GM12801 (cell line): ENCODE results near the gene SH3RF3.

Experiments used
- TF ChIP-seq, protein P1 (sequence below): IDR thresholded peaks from one replicate; pipeline ENCODE4 v1.5.1; 2011; ENCODE audit warnings: control low read depth; ENCODE audit not compliant: insufficient read length; ENCODE audit errors: extremely low read depth

Gene SH3RF3

DNA sequence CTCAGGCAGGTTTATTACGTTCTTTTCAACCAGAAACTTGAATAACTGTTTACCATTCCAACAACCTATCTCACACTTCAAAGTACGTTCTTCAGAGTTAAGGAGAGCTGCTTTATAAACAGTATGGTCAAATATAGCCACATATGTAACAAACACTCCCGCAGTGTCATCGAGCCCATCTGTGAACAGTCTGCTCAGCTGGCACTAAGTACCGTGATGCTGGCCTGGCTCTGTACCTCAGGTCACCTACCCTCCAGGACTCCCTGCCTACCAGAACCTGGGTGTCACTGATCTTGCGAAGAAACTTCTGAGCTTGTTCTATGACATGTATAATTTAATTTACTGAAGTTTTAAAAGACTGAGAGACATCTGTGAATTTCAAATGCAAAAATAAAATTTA lies 413.4 kb downstream of the SH3RF3 start:
- TF ChIP-seq, protein P1, sequence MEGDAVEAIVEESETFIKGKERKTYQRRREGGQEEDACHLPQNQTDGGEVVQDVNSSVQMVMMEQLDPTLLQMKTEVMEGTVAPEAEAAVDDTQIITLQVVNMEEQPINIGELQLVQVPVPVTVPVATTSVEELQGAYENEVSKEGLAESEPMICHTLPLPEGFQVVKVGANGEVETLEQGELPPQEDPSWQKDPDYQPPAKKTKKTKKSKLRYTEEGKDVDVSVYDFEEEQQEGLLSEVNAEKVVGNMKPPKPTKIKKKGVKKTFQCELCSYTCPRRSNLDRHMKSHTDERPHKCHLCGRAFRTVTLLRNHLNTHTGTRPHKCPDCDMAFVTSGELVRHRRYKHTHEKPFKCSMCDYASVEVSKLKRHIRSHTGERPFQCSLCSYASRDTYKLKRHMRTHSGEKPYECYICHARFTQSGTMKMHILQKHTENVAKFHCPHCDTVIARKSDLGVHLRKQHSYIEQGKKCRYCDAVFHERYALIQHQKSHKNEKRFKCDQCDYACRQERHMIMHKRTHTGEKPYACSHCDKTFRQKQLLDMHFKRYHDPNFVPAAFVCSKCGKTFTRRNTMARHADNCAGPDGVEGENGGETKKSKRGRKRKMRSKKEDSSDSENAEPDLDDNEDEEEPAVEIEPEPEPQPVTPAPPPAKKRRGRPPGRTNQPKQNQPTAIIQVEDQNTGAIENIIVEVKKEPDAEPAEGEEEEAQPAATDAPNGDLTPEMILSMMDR: no peak

DNA sequence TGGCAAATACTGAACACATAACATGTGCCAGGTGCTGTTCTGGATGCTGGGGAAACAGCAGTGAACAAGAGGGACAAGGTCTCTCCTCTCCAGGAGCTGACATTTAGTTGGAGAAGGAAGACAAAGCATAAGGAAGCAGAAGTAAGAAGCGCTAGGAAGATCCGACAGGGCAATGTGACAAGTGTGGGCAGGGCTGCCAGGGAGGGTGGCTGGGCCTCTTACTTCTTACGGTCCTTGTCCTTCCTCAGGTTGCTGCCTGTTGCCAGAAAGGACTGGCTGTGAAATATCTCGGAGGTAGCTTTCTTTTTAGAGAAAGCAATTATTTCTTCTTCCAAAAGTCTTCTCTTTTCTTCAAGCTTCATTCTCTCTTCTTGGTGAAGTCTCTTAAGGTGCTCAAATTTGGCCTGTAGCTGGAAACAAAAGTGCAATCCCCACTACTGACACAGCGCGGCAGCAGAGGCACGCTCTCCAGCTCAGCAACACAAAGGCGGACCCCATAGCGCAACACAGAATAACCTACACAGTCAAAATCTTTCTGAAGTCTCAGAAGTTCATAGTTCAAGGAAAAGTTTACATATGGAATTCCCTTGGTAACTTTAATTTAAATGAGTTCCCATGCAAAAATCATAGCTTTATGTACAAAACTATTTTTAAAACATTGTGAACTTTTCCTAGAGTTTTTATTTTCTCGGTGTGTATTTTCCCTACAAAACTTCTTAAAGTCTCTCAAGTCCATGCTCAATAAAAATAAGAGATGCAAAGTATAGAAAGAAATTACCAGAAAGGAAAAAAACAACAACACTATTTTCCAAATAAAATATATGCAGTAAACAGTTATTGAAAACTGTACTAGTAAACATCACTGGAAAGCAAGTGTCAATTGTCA lies 417.1 kb downstream of the SH3RF3 start:
- TF ChIP-seq, protein P1: peak; percentile 33

DNA sequence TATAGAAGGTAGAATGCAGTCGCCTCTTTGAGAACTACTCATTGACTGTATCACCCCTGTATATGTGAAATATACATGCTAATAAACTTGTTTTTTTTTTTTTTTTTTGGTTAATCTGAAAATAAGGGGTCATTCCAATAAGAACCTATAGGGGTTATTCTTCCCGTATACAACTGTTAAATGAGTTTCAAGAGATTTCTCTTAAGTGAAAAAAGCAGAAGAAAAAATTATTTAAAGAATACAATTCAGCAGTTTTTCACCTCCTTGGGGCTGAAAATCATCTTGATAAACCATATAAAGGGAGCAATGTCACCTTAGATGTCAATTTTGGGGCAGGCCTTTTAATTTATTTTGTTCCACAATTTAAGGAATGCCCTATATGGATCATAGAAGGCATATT lies 418.3 kb downstream of the SH3RF3 start:
- TF ChIP-seq, protein P1: no peak

DNA sequence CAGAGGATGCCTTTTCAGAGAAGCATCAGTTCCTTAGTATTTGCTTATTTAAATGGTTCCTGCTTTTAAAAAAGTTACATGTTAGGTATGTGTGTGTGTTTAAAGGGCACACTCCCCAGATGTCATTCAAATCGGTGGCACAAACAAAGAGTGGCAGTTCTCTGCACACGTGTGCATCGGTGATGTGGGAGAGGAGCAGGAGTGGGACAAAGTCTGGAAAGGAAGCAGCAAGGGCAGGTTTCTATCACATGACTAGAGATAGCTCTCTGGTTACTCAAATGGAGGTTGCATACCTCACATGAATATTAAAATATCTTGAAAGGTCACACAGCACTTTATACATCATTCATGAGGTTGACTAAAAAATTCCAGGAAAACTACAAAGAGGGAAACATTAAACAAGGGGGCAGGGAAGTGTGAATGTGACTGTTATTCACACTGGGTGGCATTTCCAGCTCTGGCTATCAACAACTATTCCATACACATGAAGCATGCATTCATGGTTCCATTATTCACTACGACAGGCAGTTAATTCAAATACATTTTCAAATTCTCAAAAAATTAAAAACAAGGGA lies 420.1 kb downstream of the SH3RF3 start:
- TF ChIP-seq, protein P1: no peak
